ENCODE measurements around the gene CEP192.
"Not testable (repeated sequence)": the region's sequence is repeated elsewhere in the genome, so short reads cannot be mapped to it uniquely, and the experiment has no call there.

Gene CEP192

DNA sequence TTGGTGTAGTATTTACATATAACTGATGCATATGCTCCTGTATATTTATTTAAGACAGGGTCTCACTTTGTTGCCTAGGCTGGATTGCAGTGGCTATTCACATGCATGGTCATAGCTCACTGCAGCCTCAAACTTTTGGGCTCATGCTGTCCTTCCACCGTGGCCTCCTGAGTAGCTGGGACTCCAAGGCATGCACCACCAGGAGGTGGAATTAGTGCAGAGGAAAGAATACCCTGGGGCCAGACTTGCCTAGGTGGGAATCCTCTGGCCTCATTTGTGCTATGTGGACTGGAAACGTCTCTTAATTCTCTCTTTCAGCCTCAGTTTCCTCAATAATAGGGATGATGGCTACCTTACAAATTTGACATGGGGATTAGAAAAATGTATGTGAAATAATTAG, 2.3 kb downstream of the CEP192 start:
- no peak for DNase-seq (ENCODE audit: low read depth)

DNA sequence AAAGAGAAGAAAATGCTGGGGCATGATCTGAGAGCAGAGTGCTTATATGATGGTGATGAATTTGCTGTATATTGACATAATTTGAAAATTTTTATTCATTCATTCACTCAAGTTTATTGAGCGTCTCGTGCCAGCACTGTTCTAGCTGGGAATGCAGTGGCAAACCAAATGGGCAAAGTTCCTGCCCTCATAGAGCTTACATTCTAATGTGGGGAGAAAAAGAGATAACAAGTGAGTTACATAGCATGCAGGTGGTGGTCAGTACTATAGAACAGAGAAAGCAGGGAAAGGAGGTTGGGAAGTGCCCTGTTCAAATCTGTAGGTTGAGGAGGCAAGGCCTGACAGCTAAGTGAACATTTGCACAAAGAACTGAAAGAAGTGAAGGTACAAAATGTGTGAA, 4.3 kb downstream of the CEP192 start:
- DNase-seq (ENCODE audit: low read depth), result no peak

DNA sequence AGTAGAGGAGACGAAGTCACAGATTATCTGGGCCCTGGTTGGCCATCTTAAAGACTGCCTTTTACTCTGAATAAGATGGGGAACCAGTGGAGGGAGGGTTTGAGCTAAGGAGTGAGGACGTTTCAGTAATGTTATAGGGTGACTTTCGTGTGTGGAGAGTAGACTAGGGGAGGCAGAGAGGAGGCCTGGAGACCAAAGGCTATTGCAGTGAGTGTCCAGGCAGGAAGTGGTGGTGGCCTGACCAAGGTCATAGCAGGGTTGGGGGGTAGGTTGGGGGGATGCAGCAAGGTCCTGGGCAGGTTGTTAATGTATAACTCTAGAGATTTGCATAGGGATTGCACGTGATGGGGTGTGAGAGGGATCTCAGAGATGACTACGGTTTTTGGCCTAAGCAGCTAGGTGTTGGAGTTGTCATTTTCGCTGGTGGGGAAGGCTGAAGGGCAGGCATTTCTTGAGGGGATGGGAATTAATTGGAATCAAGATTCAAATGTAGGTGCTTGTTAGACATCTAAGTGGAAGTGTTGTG, 4.9 kb downstream of the CEP192 start:
- no peak for DNase-seq (ENCODE audit: low read depth)

DNA sequence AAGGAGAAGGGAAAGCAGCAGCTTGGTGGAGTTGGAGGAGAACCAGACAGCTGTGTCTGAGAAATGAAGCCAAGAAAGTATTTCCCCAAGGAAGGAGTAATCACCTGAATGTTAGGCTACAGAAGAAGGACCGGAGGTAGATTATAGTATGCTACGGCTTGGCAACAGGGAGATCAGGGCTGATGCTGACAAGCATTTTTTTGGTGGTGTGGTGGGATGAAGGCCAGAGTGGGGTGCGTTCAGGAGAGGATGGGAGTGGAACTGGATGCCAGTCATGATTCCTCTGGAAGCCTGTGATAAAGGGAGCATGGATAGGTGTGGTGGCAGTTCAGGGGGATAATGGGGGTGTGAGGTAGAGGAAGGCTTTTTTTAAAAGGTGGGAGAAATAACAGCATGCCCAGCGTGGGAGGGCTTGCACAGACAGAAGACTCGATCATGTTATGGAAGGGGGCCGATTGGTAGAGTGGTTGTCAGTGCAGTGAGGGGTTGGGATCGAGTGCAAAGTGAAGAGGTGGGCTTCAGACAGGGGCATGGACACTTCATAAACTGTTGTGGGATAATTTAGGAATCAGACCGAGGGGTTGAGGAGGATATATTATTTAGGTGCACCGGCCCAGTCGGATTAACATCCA, 5.6 kb downstream of the CEP192 start:
- DNase-seq (ENCODE audit: low read depth), result no peak

DNA sequence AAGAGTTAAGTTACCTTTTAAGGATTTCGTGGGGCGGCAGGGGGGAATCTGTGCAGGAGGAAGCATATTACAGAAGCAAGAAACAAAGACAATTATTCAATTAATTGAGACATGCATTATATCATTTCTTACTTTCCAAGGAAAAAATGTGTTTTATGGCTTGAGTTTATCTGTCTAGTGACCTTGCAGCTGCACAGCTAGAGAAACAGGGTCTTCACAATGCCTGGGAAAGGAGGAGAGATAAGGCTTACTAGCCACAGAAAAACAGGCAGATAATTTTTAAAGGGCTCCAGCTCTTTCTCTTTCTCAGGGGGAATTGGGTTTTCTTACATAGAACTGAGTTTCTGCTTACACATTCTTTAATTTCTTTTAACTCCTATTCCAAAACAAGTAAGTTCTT, 6.2 kb downstream of the CEP192 start:
- not testable (repeated sequence) for DNase-seq (ENCODE audit: low read depth)

DNA sequence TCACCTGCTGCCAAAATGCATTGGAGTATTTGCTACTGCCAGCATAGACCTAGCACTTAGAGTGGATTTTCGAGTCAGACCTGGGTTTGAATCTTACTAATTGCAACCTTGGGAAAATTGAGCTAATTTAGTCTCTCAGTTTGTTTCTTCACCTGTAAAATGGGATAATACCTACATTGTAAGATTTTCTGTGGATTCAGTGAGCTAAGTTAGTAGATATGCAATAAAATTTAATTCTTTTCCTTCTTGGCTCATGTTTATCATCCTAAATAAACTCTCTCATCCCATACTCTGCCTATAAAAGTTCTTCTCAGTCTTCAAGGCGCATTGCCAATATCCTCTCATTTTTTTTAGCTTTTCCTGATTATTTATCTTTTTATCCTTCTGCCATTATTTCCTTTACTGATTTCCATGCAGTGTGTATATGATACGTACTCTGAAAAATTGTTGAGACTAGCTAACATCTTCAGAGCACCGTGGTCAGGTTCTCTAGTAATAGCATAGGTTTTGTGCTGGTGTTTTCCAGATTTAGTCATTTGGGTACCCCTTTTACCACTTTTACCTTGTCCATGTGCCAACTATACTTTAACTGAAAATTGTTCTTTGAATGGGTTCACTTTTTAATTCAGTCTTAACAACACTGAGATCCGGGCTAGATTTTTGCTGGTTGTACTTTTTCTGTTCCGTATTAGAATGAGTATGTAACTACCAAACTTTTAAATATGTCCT, 7.3 kb downstream of the CEP192 start:
- no peak for DNase-seq (ENCODE audit: low read depth)

DNA sequence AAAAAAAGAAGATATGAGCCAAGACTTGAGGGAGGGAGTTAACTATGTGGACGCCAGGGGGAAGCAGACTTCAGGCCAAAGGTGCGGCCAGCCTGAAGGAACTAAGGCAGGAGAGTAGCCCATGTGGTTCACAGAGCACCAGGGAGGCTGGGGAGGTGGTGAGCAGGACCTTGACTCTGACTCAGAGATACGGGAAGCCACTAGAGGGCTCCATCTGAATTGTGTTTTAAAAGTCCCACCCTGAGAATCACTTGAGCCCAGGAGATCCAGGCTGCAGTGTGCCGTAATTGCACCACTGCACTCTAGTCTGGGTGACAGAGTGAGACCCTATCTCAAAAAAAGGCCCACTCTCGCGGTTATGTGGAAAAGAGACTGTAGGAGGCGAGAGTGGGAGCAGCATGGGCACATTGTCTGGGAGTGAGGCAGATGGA, 12.3 kb downstream of the CEP192 start:
- no peak for DNase-seq (ENCODE audit: low read depth)

DNA sequence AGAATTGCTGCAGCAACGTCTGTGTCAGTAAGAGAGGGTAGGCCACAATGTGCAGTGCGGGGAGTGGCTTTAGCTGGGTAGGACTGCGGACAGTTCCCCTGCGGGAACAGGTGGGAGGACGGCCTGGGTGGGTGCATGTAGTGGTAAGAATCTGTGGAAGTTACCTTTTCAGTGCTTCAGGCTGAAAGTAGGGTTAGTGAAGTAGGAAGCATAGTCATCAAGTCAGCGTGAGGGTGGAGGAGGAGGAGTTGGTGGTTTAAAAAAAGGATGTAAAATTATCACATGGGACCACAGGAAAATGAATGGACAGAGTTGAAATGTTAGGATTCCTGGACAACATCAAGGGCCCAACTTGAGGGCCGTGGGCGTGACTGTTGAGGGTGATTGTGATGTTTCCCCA, 13.2 kb downstream of the CEP192 start:
- DNase-seq (ENCODE audit: low read depth), result no peak

DNA sequence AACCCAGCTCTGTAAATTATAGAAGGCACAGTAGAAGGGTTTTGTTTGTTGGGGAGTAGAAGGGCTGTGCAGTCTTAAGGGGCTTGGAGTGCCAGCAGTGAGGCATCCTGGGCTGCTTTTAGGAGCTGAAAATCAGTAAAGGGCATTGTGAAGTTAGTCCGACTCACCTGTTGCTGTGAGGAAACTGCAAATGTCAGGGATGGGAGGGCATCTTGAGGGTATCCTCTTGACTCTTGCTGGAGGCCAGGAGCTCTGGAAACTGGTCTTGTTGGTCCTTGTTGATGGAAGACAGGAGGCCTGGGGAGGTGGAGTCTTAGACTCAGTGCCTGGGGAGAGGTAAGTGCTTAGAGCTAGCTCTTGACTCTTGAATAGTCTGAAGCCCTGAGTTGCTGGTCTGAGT, 14.1 kb downstream of the CEP192 start:
- no peak for DNase-seq (ENCODE audit: low read depth)

DNA sequence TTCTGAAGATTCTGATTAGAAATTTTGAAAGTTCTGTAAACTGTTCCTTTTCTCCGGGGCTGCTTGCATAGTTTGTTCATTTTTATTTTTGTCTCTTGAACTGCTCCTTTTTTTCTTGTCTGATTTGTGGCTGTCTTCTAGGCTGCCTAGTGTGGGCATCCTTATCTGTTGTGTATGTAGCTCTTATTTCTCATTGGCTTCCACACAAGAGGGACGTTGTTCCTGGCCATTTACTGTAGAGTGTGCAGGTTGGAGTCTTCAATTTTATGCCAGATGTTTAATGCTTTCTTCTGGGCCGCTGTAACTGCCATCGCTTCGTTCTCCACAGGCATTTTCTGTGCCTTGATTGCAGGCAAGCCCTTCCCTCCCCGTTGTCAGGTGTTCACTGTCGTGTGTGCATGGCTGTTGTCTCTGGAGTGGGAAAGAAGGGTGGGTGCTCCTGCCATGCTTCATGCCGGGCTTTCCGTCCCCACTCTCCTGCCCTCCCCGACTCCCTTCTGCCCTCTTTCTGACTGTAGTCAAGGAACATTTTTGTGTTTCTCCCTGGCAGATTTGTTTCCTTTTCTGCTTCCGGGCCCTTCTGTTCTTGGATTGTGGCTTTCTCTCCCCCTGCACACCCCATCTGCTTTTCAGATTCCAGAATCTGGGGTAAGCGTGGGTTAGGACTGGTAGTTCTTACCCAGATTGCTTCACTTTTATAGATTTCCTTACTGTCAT, 15.5 kb downstream of the CEP192 start:
- DNase-seq (ENCODE audit: low read depth), result no peak

DNA sequence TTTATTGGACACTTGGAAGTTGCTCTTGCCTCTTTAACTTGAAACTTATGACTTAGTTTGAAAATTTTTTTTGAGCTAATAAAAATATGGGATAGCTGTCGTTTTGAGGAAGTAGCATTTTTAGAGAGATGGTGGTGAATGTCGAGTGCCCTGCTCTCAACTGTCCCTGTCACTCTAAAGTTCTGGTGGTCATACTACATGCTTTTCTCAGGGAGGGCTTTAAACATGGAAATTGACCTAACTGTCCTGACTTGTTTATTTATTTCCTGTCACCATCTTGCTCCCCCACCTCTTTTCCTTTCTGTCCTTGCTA, 16.0 kb downstream of the CEP192 start:
- DNase-seq (ENCODE audit: low read depth), result no peak

DNA sequence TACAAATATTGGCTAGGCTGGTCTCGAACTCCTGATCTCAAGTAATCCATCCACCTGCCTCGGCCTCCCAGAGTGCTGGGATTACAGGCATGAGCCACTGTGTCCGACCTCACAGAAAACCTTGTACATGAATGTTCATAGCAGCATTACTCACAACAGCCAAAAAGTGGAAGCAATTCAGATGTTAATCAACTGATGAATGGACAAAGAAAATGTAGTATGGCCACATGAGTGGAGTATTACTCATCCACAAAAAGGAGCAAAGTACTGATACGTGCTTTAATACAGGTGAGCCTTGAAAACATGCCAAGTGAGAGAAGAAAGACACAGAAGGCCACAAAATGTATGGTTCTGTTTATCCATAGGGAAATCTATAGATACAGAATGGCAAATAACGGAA, 20.6 kb downstream of the CEP192 start:
- DNase-seq (ENCODE audit: low read depth), result no peak

DNA sequence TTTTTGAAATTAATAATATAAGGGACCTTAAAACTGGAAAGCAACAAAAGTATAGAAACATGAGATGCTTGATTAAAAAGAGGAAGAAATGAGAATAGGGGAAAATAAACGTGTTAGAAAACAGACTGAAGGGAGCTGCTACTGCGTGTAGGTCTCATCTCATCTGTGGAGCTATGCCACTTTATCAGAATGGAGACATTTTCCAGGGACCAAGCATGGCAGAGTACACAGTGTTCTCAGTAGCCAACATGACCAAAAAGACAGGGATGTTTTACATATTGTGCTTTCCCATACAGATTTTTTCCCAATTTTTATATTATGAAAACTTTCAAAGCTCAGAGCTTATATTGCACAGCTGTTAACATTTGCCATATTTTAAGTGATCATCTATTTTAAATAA, 23.1 kb downstream of the CEP192 start:
- no peak for DNase-seq (ENCODE audit: low read depth)

DNA sequence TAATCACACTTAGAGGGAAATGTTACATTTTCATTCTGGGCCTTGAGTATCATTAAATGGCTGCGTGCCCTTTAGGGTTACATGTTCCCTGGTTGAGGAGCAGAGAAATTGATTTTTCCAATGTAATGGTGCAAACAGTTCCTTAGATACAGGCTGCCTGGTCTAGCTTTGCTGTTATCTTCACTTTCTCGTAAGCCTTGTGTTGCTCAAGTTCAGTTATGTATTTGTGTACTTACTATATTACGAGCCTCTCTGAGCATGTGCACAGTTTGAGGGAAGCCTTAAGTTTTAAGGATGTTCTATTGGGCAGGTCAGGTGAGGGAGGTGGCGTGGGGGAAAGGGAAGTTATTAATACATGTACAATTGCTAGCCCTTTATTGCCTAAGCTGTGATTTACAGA, 23.7 kb downstream of the CEP192 start:
- no peak for DNase-seq (ENCODE audit: low read depth)

DNA sequence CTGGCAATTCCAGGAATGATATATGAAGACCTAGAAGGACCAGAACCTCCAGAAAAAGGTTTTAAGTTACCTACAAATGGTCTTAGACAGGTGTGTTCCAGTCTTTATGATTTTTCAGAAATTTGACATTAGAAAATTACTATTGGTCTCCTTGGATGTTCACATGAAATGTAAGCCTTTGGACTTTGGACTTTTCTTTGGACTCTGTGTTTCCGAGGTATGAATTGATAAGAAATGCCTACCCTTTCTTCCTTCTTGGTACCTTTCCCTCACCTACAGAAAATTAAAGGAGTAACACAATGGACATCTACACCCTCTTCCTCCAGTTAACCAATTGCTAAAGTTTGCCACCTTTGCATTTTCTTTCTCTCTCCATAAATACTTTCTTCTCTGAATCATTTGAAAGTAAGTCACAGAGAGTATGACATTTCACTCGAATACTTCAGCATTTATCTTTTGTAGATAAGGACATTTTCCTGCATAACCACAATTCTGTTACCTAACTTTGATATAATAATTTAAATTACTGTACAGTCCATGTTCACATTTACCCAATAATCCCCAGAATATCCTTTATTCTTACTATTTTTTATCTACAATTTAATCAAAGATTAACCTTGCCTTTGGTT, 26.2 kb downstream of the CEP192 start:
- DNase-seq (ENCODE audit: low read depth), result no peak

DNA sequence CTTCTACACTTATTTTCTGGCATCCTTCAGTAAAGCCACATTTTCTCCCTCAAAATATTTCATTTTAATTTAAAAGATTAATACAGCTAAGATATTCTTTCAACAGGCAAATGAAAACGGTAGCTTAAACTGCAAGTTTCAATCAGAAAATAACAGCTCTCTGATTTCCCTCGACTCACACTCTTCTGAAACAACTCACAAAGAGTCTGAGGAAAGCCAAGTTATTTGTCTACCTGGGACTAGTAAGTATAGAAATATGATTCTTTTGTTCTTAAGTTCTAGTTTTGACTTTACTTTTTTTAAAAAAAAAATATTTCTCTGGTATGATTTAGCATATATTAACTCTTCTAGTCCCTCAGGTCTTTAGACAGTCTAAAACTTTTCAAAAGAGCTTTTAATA, 27.2 kb downstream of the CEP192 start:
- no peak for DNase-seq (ENCODE audit: low read depth)

DNA sequence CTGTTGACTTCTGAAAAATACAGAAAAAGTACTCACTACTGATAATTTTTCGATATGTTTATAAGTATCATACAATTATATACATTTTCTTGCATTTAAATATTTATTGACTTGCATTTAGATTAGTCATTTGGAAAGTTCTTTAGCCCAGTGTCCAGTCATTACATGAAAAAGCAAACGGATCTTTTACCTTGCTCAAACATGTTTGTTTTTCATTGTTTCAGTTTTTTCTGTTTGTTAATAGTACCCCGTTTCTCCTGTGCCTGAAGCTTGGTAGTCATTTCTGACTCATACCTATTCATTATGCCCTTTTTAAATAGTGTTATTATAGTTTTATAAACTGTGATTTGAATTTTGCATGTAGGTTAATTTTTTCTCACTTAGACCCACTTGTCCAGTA, 28.1 kb downstream of the CEP192 start:
- DNase-seq (ENCODE audit: low read depth), result no peak

DNA sequence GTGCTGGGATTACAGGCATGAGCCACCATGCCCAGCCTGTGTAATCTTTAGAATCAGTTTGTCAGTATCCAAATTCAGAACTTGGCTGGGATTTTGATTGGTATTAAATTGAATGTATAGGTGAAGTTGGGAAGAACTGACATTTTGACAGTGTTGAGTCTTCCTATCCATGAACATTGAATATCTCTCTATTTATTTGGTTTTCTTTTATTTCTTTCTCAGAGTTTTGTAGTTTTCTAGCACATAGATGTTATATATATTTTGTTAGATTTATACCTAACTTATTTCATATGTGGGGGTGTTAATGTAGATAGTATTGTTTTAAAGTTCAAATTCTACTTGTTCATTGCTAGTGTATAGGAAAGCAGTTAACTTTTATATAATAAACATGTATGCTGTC, 31.5 kb downstream of the CEP192 start:
- DNase-seq (ENCODE audit: low read depth), result no peak

DNA sequence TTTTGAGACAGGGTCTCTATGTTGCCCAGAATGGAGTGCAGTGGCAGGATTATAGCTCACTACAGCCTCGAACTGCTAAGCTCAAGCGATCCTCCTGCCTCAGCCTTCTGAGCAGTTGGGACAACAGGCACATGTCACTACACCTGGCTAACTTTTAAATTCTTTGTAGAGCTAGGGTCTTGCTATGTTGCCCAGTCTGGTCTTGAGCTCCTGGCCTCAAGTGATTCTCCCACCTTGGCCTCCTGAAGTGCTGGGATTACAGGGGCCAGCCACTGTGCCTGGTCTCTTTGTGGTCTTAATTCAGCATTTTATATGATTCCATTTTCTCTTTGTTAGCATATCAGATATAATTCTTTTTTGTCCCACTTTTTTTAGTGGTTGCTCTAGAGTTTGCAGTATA, 34.1 kb downstream of the CEP192 start:
- DNase-seq (ENCODE audit: low read depth), result no peak

DNA sequence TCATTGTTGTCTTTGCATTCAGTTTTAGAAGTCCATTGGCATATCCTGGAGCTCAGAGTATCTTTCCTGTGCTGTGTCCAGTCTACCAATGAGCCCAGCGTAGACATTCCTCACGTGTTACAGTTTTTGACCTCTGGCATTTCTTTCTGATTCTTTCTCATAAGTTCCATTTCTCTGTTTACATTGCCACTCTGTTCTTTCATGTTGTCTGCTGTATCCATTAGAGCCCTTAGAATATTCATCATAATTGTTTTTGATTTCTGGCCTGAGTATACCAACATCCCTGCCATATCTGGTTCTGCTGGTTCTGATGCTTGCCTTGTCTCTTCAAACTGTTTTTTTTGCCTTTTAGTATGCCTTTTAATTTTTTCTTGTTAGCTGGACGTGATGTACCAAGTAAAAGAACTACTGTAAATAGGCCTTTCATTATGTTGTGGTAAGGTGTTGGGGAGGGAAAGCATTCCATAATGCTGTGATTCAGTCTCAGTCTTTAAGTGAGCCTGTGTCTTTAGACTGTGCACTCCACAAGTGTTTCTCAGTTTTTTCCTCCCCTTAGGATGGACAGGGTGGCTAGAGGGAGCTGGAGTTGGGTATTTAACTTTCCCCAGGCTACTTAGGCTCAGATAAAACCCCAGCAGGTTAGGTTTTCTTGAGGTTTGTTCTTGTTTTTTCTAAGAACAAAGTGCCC, 35.6 kb downstream of the CEP192 start:
- no peak for DNase-seq (ENCODE audit: low read depth)

DNA sequence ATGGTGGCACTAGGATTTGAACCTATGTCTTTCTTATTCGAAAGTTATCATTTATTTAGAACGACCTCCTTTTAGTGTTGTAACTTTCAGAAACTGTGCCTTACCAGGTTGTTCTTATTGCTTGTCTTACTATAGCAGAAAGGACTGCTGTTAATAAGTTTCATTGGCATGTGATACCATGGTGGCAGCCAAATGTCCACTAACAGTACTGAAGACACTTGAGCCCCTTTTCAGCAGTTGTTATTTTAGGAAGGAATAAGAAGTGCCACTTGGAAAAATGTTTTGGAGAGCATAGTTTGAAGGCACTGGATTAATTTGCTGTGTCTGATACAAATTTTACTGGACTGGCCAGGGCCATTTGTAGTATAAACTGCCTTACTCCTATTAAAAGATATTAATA, 37.7 kb downstream of the CEP192 start:
- no peak for DNase-seq (ENCODE audit: low read depth)

DNA sequence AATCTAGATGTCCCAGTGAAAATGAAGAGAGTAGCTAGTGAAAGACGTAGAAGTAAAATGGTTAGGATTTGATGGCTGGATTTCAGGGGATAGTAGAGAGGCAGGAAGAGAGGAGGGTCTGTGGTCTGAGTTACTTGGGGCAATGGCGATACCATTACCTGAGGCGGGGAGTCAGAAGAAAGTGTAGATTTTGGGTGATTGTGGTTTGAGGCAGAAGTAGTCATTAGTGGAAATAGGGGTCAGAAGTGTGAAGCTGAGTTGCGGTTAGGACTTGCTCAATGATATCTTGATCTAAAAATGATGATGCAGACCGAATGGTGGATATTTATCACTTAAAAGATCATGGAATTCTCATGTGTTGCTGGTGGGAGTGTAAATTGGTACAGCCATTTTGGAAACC, 41.0 kb downstream of the CEP192 start:
- DNase-seq (ENCODE audit: low read depth), result no peak
